HG03135 (cell line): ENCODE data around the gene PDE4DIP.
A peak's percentile ranks its signal among the peaks of the same experiment; 100 is the strongest.
"Not testable (repeated sequence)": the region's sequence is repeated elsewhere in the genome, so short reads cannot be mapped to it uniquely, and the experiment has no call there.

Experiments used
- ATAC-seq: cut with Tn5 transposase; IDR thresholded peaks from one replicate; pipeline ENCODE4 v1.9.1; 2021; ENCODE audit warnings: mild to moderate bottlenecking, moderate library complexity; ENCODE audit not compliant: unreplicated experiment

PDE4DIP gene

GRCh38 chr1:148918836-148919447, 74.7 kb downstream of the PDE4DIP start:
- ATAC-seq, result not testable (repeated sequence)

- ATAC-seq, result not testable (repeated sequence)
Observed at GRCh38 chr1:148921047-148921446, 76.8 kb downstream of the PDE4DIP start.

GRCh38 chr1:148923798-148924197, 79.6 kb downstream of the PDE4DIP start:
- ATAC-seq, result not testable (repeated sequence)

GRCh38 chr1:148927645-148928044, 83.4 kb downstream of the PDE4DIP start:
- ATAC-seq, result not testable (repeated sequence)

DNA sequence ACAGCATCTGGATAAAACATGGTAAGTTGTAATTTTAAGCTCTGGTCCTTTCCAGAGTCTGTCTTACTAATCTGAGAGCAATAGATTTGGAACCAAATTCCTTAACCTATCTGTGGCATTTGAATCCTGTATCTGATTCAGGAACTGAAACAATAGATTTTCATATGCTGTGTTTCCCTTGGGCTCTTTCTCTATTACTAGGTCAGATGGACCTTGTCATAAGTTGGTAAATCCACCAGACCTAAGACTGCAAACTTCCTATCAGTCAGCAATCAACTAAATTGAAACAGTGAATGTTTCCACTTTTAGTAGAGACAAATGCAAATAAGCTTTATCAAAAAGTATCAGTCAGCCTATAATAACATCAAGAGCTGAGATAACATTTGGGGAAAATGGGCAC, 85.0 kb downstream of the PDE4DIP start:
- ATAC-seq, result not testable (repeated sequence)

- not testable (repeated sequence) for ATAC-seq
Observed at GRCh38 chr1:148935381-148936002, 91.3 kb downstream of the PDE4DIP start.

GRCh38 chr1:148942906-148943305, 98.7 kb downstream of the PDE4DIP start:
- not testable (repeated sequence) for ATAC-seq

DNA sequence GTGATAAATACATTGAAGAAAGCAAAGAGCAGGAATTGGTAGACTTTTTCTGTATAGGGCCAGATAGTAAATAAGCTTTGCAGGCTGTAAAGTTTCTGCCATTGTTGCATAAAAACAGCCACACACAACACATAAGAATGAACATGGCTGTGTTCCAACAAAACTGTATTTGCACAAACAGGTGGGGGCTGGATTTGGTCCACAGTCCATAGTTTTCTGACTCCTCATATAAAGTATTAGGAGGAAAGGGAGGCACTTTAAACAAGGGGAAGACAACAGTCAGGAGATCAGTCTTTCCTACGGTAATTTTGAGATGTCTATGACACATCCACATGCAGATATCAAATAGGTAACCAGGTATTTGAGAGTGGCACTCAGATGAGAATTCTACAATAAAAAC, 100.9 kb downstream of the PDE4DIP start:
- ATAC-seq, result not testable (repeated sequence)

DNA sequence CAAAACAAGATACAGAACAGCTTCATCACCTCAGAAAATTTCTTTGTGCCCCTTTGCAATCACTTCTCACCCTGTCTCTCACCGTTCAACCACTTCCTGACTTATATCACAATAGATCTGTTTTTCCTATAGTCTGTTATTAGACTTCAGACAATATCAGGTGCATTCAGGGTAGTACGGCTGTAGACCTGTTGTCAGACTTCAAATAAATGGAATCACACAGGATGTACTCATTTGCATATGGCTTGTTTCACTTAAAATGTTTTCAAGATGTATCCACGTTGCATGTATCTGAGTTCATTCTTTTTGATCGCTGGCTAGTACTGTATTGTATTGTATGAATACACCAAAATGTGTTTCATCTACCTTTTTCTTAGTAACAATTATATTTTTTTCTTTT, 104.5 kb downstream of the PDE4DIP start:
- ATAC-seq, result not testable (repeated sequence)

- ATAC-seq, result peak; percentile 68
Observed at GRCh38 chr1:148951336-148952227, 107.4 kb downstream of the PDE4DIP start.

DNA sequence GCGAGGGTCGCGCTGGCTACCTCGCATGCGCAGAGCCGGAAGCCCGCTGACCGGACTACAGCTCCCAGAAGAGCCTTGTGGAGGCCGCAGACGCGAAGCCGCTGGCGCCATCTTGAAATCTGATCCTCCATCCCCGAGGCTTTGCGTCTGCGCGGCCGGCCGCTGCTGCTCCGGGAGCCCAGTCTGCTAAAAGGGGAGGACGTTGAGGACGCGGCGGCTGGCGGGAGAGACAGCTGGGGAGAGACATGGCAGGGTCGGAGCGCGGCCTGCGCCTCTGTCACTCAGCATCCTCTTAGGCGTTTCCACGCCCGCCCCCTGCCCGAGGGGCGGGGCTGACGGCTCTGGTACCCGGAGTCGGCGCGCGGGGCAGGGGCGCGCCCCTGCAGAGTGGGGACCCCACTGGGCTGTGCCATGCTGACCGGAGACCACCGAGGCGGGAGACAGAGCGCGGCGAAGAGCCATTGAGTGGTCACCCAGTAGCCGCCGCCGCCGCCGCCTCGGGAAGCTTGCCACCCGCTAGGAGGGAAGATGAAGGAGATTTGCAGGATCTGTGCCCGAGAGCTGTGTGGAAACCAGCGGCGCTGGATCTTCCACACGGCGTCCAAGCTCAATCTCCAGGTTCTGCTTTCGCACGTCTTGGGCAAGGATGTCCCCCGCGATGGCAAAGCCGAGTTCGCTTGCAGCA, 108.2 kb downstream of the PDE4DIP start:
- peak; percentile 75 for ATAC-seq

DNA sequence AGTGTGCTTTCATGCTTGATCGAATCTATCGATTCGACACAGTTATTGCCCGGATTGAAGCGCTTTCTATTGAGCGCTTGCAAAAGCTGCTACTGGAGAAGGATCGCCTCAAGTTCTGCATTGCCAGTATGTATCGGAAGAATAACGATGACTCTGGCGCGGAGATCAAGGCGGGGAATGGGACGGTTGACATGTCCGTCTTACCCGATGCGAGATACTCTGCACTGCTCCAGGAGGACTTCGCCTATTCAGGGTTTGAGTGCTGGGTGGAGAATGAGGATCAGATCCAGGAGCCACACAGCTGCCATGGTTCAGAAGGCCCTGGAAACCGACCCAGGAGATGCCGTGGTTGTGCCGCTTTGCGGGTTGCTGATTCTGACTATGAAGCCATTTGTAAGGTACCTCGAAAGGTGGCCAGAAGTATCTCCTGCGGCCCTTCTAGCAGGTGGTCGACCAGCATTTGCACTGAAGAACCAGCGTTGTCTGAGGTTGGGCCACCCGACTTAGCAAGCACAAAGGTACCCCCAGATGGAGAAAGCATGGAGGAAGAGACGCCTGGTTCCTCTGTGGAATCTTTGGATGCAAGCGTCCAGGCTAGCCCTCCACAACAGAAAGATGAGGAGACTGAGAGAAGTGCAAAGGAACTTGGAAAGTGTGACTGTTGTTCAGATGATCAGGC, 108.8 kb downstream of the PDE4DIP start:
- not testable (repeated sequence) for ATAC-seq

DNA sequence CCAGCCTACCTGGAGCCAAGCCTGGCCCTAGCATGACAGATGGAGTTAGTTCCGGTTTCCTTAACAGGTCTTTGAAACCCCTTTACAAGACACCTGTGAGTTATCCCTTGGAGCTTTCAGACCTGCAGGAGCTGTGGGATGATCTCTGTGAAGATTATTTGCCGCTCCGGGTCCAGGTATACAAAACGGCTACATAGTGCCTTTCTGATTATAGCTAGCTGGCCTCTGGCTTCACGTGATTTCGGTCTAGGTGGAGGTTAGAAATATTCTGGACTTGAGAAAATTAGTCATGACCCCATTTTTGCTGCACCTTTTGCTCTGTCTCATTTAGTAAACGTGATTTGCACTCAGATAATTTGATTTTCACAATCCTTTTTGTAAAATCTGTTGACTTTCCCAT, 109.5 kb downstream of the PDE4DIP start:
- ATAC-seq, result not testable (repeated sequence)

- not testable (repeated sequence) for ATAC-seq
Observed at GRCh38 chr1:148958343-148958742, 114.1 kb downstream of the PDE4DIP start.

DNA sequence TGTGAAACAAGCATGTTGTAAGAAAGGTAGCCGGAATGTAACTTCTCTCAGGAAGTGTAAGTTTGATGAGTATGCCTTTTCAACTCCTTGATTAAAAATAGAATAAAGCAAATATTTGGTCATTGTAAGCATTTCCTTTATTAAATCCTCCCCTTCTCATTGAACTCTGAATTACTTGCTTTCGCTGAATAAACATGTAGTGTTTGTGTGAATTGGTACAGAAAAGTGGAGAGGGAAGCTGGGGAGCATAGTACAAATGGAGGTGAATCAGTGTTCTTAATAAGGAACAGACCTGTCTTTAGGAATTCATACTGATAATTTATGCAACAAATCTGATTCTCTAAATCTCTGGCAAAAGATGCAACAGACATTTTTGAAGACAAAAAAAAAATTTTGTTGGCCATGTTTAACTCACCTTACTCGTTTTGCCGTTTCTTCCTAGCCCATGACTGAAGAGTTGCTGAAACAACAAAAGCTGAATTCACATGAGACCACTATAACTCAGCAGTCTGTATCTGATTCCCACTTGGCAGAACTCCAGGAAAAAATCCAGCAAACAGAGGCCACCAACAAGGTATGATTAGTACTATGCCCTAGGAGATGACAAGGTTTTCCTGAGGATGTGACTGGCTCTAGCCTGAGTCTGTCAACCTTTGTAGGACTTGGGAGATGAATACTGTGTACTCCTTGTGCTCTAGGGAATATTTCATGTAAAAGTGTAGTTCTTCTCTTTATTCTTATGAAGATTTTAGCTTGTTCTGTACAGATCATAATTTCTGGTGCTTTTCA, 116.2 kb downstream of the PDE4DIP start:
- ATAC-seq, result not testable (repeated sequence)

- not testable (repeated sequence) for ATAC-seq
Observed at GRCh38 chr1:148962127-148962857, 118.1 kb downstream of the PDE4DIP start.

DNA sequence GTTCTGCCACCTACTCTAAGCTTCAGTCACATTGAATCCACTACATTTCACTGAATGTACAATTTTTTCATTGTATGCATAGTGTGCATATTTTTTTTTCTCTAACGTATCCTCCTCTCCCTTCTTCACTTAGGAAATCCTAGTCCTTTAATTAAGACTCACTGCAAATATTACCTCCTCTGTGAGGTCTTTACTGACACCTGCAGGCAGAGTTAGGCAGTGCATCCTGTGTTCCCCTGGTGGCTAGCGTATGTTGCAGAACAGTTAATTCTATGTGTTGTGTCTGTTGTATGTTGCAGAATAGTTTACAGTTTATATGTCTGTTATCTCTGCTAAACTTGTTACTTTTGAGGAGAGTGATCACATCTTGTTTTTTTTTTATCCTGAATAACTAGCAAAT, 121.9 kb downstream of the PDE4DIP start:
- ATAC-seq, result not testable (repeated sequence)

- ATAC-seq, result not testable (repeated sequence)
Observed at GRCh38 chr1:148967580-148967979, 123.4 kb downstream of the PDE4DIP start.

GRCh38 chr1:148968682-148969081, 124.5 kb downstream of the PDE4DIP start:
- ATAC-seq, result not testable (repeated sequence)
